Fibroblast of mammary gland (primary cell): ENCODE data around the gene CACNG7.

Experiments
- DNase-seq: peaks from one replicate; pipeline ENCODE4 v3.0.0-alpha.2; 2010; ENCODE audit warnings: low read depth
- H3K4me3 ChIP-seq: 2 replicates; pipeline ENCODE4 v1.5.1; 2011; ENCODE audit warnings: low read depth, mild to moderate bottlenecking, low read length, moderate library complexity; ENCODE audit not compliant: control insufficient read depth
- CTCF ChIP-seq: conservative IDR thresholded peaks from 2 replicates; pipeline ENCODE4 v1.5.1; 2011; ENCODE audit warnings: low read depth, low read length, inconsistent platforms; ENCODE audit not compliant: control insufficient read depth, insufficient read depth

Gene CACNG7

GRCh38 chr19:53883741-53884140 lies 25.3 kb upstream of the CACNG7 start:
- no peak overlapping the region for H3K4me3 ChIP-seq
- TF ChIP-seq CTCF, result no peak
- DNase-seq, result no peak

GRCh38 chr19:53884256-53884655 lies 24.8 kb upstream of the CACNG7 start:
- H3K4me3 ChIP-seq, result no peak overlapping the region
- no peak for DNase-seq
- no peak for TF ChIP-seq CTCF

GRCh38 chr19:53885036-53885435 lies 24.0 kb upstream of the CACNG7 start:
- no peak for TF ChIP-seq CTCF
- no peak overlapping the region for H3K4me3 ChIP-seq
- no peak for DNase-seq

- H3K4me3 ChIP-seq, result no peak overlapping the region
- DNase-seq, result no peak
- no peak for TF ChIP-seq CTCF
These were observed 16.6 kb upstream of the CACNG7 start for GRCh38 chr19:53892301-53892980.

GRCh38 chr19:53892981-53893325 lies 16.1 kb upstream of the CACNG7 start:
- no peak for TF ChIP-seq CTCF
- no peak for DNase-seq
- no peak overlapping the region for H3K4me3 ChIP-seq

GRCh38 chr19:53894707-53895106 lies 14.4 kb upstream of the CACNG7 start:
- H3K4me3 ChIP-seq, result no peak overlapping the region
- TF ChIP-seq CTCF, result no peak
- DNase-seq, result no peak

GRCh38 chr19:53896682-53897081 lies 12.4 kb upstream of the CACNG7 start:
- no peak for TF ChIP-seq CTCF
- H3K4me3 ChIP-seq, result no peak overlapping the region
- no peak for DNase-seq
